ENCODE data around the gene KDM4B. TPM values are rescaled to one million over a fixed set of nuclear protein-coding genes. Genes with fewer than 3 reads are reported as not detected.

KDM4B gene
- total and polyA plus RNA-seq, 10 of the 15 experiments (the other 5 are each of a cell fraction or from before 2014, with no cell fraction given), result 0.47 to 49.6 (median 16.2) TPM

- ChIA-PET RAD21 (ENCODE audit: unreplicated experiment) (interaction anchor here (0.6 to 1.3 kb wide), 3 partner anchors 20 to 30 kb away, joined by 3 to 4 read pairs (median 3); no protein-coding TSS in a partner anchor), POLR2A (interaction anchor here (1.6 kb wide), 1 partner anchor 164 kb away, joined by 6 read pairs; the partner anchor contains the start of gene KDM4B), CTCF (interaction anchor here (1.0 kb wide), 1 partner anchor 81 kb away, joined by 4 read pairs; no protein-coding TSS in a partner anchor), SMC1A (ENCODE audit: uncharacterized antibody, unreplicated experiment) (interaction anchor here (0.6 kb wide), 1 partner anchor 1867 kb away, joined by 3 read pairs; no protein-coding TSS in a partner anchor)
- BruUV-seq (replicated peaks), result no TSS peak
- Histone ChIP-seq H3K36me3 (ENCODE audit: control insufficient read depth in 2 of 2, insufficient read depth in 2 of 2, low read length in 1 of 2) (peaks cover 10 to 15% of the 10 kb centered on the region in 2 experiments), H3K27ac (ENCODE audit: control insufficient read depth, insufficient read depth) (peak overlapping the region; percentile 100), H3K9me3 (replicated peaks; ENCODE audit: control insufficient read depth, insufficient read depth, low read length) (no peaks in the 10 kb centered on the region), H3K4me2 (ENCODE audit: control insufficient read depth, insufficient read depth) (peak overlapping the region; percentile 83), H3K79me2 (ENCODE audit: control insufficient read depth, insufficient read depth, low read length) (peaks cover 31% of the 10 kb centered on the region), H3K4me1 (ENCODE audit: control insufficient read depth, insufficient read depth, low read length) (peaks cover 48% of the 10 kb centered on the region), H2AFZ (ENCODE audit: control insufficient read depth, low read depth, low read length) (no peak overlapping the region), H3K4me3 (peak overlapping the region; percentile 92), H3K27me3 (replicated peaks in 1 of 2; ENCODE audit: control insufficient read depth in 2 of 2, insufficient read depth in 2 of 2, low read length in 1 of 2) (no peaks in the 10 kb centered on the region), H4K20me1 (ENCODE audit: control insufficient read depth, insufficient read depth) (no peaks in the 10 kb centered on the region), H3K9ac (ENCODE audit: control insufficient read depth, insufficient read depth, low read length) (peak overlapping the region; percentile 85)
- intact Hi-C loops (cut with micrococcal nuclease; ENCODE audit: unreplicated experiment) (no loop called here), in situ Hi-C loops (cut with MboI) (no loop called here)
- 63% methylated on average over 8 of the region's 8 CpGs for WGBS (ENCODE audit: insufficient coverage, insufficient replicate concordance, low lambda C conversion rate, missing lambda C conversion rate)
- ATAC-seq (no peak), FAIRE-seq (no peak), DNase-seq (ENCODE audit: low read depth, low spot score) (no peak)
- TF ChIP-seq, protein P1, sequence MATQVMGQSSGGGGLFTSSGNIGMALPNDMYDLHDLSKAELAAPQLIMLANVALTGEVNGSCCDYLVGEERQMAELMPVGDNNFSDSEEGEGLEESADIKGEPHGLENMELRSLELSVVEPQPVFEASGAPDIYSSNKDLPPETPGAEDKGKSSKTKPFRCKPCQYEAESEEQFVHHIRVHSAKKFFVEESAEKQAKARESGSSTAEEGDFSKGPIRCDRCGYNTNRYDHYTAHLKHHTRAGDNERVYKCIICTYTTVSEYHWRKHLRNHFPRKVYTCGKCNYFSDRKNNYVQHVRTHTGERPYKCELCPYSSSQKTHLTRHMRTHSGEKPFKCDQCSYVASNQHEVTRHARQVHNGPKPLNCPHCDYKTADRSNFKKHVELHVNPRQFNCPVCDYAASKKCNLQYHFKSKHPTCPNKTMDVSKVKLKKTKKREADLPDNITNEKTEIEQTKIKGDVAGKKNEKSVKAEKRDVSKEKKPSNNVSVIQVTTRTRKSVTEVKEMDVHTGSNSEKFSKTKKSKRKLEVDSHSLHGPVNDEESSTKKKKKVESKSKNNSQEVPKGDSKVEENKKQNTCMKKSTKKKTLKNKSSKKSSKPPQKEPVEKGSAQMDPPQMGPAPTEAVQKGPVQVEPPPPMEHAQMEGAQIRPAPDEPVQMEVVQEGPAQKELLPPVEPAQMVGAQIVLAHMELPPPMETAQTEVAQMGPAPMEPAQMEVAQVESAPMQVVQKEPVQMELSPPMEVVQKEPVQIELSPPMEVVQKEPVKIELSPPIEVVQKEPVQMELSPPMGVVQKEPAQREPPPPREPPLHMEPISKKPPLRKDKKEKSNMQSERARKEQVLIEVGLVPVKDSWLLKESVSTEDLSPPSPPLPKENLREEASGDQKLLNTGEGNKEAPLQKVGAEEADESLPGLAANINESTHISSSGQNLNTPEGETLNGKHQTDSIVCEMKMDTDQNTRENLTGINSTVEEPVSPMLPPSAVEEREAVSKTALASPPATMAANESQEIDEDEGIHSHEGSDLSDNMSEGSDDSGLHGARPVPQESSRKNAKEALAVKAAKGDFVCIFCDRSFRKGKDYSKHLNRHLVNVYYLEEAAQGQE (IDR thresholded peaks at IDR 0.05; ENCODE audit: low read depth, low read length), result no peak
- TF ChIP-seq SIN3A (IDR thresholded peaks at IDR 0.05; ENCODE audit: low read depth, low read length), result peak; percentile 46; the same call in 1 of the 2 replicates
These were observed 163.3 kb downstream of the KDM4B start for GRCh38 chr19:5132206-5132560.

Data from GM12878 (cell line).